ENCODE data around the gene WNT7A.
A peak's percentile ranks its signal among the peaks of the same experiment; 100 is the strongest.

WNT7A gene

GRCh38 chr3:13884851-13885703 lies 5.2 kb upstream of the WNT7A start:
- DNase-seq (ENCODE audit: low read depth), result peak; percentile 58

GRCh38 chr3:13883681-13884080 lies 3.8 kb upstream of the WNT7A start:
- no peak for DNase-seq (ENCODE audit: low read depth)

- DNase-seq (ENCODE audit: low read depth), result no peak
Observed at GRCh38 chr3:13882876-13883275, 3.0 kb upstream of the WNT7A start.

- DNase-seq (ENCODE audit: low read depth), result no peak
Observed at GRCh38 chr3:13881536-13882410, 1.9 kb upstream of the WNT7A start.

- no peak for DNase-seq (ENCODE audit: low read depth)
Observed at GRCh38 chr3:13880811-13881156, 913 bp upstream of the WNT7A start.

GRCh38 chr3:13879102-13879945 lies 547 bp downstream of the WNT7A start:
- DNase-seq (ENCODE audit: low read depth), result peak; percentile 28

- no peak for DNase-seq (ENCODE audit: low read depth)
Observed at GRCh38 chr3:13878281-13879101, 1.4 kb downstream of the WNT7A start.

- DNase-seq (ENCODE audit: low read depth), result no peak
Observed at GRCh38 chr3:13877911-13878280, 2.0 kb downstream of the WNT7A start.

GRCh38 chr3:13876451-13877100 lies 3.3 kb downstream of the WNT7A start:
- DNase-seq (ENCODE audit: low read depth), result no peak

GRCh38 chr3:13874891-13875290 lies 5.0 kb downstream of the WNT7A start:
- DNase-seq (ENCODE audit: low read depth), result no peak

- DNase-seq (ENCODE audit: low read depth), result no peak
Observed at GRCh38 chr3:13873818-13874217, 6.1 kb downstream of the WNT7A start.

GRCh38 chr3:13872451-13872850 lies 7.4 kb downstream of the WNT7A start:
- DNase-seq (ENCODE audit: low read depth), result no peak

- DNase-seq (ENCODE audit: low read depth), result no peak
Observed at GRCh38 chr3:13871791-13872190, 8.1 kb downstream of the WNT7A start.

GRCh38 chr3:13870902-13871301 lies 9.0 kb downstream of the WNT7A start:
- DNase-seq (ENCODE audit: low read depth), result no peak

- no peak for DNase-seq (ENCODE audit: low read depth)
Observed at GRCh38 chr3:13869761-13870343, 10.0 kb downstream of the WNT7A start.

- DNase-seq (ENCODE audit: low read depth), result no peak
Observed at GRCh38 chr3:13868844-13869724, 10.8 kb downstream of the WNT7A start.

GRCh38 chr3:13867732-13868131 lies 12.1 kb downstream of the WNT7A start:
- DNase-seq (ENCODE audit: low read depth), result no peak

GRCh38 chr3:13866041-13866965 lies 13.6 kb downstream of the WNT7A start:
- DNase-seq (ENCODE audit: low read depth), result peak; percentile 56

All from activated T-helper 1 cell treated with Interleukin-2 at 50 U/mL for 16 hours (primary cell).